Skin of body (tissue), 2 donors: ENCODE data around the gene ADRA2B. TPM values are rescaled to one million over a fixed set of nuclear protein-coding genes. Genes with fewer than 3 reads are reported as not detected.
A peak's percentile ranks its signal among the peaks of the same experiment; 100 is the strongest.
"Not testable (repeated sequence)": the region's sequence is repeated elsewhere in the genome, so short reads cannot be mapped to it uniquely, and the experiment has no call there.

ENCODE experiments used
- DNase-seq: peaks from one replicate; lab custom pipeline; 2025; lab: John Stamatoyannopoulos, UW
- total RNA-seq: library from RNA; depleted of rRNA; stranded (reverse); fragments of >200 nt; gene quantifications from one replicate; pipeline ENCODE4 v1.2.3, GENCODE V29; 2014

Gene ADRA2B
- total RNA-seq, 1 donor from 2014 or later: 2.0 TPM

DNA sequence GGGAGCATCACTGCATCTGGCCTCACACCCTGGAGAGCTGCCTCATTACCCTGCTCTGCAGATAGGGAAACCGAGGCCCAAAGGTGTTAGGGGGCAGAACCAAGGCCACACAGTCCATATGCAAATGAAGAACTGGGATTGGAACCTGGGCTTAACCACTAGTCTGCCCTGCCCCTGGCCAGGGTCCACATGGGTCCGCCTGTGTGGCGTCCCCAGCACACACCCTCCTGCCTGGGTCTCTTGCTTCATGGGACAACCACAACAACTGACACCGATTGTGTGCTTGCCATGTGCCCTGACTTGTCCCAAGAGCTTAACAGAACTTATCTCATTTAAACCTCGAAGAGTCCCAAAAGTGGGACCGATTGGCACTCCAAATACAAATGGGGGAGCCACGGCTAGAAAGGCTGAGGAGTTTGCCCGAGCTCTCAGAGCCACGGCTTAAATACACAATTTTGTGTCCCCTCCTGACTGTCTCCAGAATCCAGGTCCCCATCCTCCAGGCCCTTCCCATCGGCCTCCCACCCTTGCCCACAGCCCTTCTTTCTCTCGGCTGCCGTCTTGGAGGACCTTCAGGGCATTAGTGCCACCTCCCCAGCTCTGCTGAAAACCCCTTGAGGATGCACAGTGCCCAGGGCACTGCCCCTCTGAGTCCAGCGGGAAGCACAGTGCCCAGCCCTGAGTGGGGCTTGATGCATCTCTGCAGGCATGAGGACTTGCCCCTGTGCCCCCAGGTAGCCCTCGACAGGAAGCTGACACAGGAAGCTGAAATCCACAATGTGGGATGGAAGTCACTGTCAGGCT is 34.6 kb upstream of the ADRA2B start:
- no peak for DNase-seq

DNA sequence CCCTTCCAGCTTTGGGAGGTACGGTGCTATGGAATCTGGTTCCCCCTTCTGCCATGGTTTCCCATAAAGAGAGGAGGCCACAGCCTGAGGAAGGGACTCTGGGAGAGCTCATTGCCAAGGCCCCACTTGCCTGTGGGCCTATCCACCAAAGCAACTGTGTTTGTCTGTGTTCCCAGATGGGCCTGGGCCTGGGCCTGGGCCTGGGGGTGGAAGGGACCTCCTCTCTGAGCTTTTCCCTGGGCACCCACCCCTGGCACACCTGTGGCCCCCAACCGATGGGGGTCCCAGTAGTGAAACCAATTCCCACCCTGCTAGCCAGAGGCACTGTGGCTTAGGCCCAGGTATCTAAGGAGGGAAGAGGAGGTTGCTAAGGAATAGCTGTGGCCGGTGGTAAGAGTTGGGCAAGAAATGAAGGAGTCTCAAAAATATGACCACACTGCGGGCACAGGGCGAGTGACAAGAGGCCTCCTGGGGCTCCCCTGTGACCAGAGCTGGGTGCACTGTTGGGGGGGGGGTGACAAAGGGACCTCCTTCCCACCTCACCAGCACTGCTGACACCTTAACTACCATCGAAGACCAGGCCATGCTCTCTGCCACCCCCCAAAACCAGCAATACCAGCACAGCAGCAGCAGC is 33.8 kb upstream of the ADRA2B start:
- DNase-seq: no peak

DNA sequence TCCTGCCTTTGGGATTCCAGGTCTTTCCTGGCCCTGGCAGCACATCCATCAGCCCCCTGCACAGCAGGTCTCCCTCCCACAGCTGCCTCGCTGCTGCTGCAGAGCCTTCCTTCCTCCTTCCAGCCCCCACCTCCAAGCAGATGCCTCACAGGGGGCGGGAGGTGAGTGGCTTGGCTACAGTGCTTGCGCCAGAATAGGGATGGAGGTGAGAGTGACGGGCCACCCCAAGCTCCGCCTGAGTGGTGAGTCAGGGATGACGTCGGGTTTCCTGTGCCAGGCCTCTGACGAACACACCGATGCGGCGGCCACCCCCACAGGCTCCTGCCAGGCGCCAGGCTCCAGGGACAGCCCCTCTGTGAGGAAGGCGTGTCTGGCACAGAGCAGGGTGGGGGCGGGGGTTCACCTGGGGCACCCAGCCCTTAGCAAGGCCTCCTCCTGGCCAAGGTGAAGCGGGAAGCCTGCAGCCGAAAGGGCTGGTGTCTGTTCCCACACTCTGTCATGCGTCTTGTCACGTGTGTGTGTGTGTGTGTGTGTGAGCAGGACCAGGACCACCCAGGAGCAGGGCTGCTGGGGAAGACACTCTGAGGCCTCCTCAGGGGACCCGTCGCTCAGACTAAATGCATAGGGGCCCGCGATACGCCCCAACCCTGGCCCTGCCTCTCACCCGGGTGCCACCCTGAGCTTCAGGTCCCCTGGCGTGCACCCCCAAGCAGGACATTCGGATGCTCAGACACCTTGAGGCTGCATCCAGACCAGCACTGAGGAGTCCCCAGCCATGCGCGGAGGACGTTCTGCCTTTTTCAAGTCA is 32.2 kb upstream of the ADRA2B start:
- peak; percentile 12 for DNase-seq

DNA sequence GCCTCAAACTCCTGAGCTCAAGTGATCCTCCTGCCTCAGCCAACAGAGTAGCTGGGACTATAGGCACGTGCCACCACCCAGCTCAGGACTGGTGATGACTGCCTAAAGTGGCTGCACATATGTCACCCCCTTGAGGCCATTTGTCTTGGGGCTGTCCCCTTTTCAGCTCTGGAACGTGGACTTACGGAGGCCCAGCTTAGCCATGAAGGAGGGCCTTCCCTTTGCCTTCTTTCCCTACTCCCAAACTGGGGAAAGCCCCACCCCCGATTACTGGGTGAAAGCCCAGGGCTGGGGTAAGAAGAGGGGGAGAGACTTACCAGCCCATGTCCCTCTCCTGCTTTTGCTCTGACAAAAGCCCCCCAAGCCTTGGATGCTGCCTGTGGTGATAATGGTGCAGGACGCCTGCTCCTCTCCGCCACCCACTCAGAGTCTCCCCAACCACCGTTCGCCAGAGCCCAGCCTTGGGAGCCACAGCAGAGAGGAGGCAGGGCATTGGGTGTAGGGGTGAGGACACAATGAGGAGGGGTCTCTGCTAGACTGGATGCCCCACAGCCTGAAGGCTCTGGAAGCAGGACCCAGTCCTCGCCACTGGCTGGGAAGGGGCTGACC is 31.3 kb upstream of the ADRA2B start:
- DNase-seq: no peak

DNA sequence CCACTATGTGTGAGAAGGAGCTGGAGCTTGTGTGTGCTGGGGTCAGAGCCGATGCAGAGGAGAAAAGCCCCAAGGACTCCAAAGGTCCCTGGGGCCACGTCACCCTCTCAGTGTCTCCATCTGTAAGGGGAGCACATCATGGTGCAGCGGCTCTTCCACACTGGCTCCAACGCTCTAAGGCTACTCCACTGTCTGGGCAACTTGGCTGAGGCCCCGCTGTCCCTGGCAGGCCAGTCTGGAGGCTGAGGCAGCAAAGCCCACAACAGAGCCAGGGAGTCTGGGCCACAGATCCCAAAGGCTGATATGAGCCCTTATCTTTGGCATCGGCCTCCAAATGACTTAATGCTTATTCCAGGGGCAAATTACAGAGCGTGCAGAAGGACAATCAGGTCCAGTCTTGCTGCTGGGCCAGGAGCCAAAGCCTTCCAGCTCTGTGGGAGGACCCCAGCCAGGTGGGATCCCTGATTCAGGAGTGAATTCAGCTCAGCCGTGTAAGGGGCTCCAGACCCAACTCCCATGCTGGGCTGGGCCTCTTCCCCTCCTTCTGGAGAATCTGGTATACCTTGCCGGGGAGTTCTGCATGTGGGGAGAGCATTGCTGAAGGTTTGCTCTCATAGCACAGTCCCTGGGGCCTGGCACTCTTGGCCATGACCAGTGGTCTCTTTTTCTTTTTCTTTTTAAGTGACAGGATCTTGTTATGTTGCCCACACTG is 30.7 kb upstream of the ADRA2B start:
- DNase-seq: no peak

DNA sequence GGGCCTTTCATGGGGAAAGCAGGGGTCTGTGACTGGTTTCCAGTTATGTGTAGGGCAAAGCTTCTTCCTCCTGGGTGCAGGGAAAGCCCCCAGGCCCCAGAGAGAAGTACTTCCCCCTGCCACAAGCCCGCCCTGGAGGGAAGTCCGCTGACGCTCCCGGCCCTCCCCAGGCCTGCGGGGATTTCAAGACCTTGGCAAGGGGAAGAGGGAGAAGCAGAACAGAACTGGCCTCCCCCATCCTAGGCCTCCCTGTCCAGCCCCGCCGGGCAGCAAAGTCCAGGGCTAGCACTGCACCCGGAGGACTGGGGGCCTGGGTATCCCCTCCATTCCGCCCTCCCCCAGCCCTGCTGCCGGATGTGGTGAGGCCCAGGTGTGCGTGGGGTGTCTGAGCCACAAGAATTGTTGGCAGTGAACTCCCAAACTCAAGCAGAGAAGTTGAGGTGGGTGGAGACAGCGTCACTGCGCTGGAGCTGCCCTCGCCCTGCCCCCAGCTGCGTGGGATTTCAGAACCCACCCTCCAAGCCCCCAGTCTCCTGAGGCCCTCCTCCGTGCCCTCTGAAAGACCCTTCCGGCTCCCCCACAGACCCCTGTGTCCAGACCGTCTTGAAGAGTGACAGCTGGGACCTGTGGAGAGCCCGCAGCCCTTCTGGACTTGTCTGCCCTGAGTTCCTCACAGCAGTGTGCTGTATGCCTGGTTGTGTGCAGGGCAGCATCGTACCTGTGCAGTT is 29.9 kb upstream of the ADRA2B start:
- no peak for DNase-seq

DNA sequence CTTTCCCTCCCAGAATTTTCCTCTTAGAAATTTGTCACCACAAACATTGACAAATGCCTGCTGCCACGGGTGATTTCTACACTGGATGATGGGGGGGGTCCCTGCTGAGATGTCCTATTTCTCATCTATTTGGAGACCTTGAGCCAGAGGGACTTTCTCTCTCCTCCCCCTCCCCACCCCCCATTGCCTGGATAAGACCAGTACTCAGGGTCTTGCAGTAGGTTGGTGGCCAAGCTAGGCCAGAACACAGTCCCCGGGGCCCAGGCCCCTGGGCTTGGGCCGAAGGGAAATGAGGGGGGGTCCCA is 29.4 kb upstream of the ADRA2B start:
- no peak for DNase-seq

DNA sequence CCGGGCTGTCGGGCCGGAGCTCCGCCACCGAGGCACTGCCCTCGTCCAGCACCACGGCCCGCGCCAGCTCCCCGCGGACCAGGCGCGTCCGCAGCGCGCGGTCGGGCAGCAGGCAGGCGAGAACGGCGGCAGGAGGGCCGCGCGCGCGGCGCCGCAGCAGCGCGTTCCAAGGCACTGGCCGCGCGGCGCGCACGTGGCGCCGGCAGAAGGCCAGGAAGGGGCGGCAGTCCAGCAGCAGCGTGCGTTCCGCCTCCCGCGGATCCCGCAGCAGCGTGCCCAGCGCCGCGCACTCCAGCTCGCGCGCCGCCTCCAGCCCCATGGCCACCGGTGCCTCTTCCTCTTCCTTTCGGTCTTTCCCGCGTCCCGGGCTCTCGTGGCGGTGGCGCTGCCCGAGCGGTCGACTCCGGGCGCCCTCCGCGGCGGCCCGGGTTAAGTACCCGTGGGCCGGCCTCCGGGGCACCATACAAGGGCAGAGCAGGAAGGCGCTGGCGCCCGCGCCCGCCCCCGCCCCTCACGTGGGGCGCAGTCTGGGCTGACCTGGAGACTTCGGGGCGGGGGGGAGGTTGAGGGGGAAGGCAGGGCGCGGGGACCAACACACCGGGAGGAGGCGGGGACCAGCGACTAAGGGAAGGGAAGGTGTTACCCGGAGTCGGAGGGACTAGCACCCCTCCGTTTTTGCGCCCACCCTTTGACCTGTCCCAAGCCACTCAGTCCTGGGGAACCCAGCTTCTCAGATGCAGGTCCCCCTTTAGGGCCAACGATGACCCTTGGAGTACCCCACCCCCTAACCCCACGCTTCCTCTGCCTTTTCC is 28.9 kb upstream of the ADRA2B start, which contains the start of gene DUSP2:
DUSP2 (minus strand) TSS at position 405 of the 812 bp plus-strand sequence; CDS start at position 319, 86 bp downstream.
- no peak for DNase-seq

DNA sequence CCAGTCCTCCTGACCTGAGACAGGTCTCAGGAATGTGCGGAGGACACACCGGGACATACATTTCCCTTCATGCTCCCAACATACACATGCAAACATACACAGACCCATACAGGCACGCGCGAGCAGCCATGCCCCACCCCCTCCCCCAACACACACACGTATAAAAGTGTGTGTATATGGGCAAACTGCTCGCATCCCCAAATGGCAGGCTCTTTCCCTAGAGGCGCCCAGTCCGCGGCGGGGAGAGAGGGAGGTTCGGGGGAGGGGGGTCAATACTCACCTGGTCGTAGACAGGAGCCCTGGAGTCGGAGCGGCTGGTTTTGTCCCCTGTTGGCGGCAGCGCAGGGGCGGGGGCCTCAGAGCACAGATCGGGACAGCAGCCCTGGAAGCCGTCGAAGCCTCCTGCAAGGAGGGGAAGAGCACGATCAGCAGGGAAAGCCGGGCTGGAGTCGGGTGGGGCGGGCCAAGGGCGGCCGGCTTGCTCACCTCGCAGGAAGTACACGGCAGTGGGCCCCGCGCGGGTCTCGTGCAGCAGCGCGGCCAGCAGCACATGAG is 28.2 kb upstream of the ADRA2B start:
- no peak for DNase-seq

DNA sequence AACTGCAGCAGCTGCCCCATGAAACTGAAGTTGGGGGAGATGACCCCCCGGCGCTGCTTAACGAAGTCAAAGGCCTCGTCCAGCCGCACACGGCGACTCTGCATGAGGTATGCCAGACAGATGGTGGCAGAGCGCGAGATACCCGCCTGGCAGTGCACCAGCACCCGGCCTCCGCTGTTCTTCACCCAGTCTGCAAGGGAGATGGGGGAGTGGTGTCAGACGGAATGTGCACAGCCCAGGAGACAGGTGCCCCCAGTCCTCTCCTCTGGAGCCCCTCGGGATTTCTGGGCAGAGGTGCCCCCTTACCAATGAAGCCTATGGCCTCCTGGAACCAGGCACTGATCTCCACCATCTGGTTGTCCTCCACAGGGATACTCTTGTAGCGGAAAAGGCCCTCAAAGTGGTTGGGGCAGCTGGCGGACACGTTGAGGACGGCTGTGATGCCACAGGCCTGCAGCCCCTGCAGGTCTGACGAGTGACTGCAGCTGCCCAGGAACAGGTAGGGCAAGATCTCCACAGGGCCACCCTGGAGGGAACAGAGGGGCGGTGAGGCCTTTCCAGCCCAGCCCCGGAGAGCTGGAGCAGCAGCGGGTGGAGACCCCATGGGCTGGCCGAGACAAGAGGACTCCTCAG is 27.6 kb upstream of the ADRA2B start:
- no peak for DNase-seq

DNA sequence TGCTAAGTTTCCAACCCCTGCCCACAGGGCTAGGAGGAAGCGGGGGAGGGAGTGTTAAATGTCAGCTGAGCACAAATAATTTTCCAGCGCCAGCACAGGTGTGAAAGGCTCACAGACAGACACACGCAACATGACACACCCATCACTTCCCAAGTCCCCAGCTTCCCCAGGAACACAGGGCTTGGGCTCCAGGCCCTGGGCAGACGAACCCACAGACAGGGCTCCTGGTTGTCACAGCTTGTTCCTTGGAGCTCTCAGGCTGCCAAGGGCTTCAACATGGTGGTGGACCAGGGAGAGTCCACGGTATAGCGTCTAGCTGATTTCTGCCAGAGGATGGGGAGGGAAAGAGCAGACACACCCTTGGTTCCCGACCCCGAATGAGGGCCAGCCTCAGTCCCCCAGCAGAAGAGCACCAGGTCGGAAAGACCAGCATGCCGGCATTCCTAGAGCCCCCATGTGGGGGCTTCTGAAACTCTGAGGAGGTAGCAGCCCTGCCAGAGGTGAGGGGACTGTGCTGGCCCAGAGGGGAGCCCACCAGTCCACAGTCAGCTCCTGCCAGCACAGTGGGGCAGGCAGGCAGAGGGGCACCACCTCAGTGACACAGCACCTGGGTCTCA is 27.0 kb upstream of the ADRA2B start:
- no peak for DNase-seq

DNA sequence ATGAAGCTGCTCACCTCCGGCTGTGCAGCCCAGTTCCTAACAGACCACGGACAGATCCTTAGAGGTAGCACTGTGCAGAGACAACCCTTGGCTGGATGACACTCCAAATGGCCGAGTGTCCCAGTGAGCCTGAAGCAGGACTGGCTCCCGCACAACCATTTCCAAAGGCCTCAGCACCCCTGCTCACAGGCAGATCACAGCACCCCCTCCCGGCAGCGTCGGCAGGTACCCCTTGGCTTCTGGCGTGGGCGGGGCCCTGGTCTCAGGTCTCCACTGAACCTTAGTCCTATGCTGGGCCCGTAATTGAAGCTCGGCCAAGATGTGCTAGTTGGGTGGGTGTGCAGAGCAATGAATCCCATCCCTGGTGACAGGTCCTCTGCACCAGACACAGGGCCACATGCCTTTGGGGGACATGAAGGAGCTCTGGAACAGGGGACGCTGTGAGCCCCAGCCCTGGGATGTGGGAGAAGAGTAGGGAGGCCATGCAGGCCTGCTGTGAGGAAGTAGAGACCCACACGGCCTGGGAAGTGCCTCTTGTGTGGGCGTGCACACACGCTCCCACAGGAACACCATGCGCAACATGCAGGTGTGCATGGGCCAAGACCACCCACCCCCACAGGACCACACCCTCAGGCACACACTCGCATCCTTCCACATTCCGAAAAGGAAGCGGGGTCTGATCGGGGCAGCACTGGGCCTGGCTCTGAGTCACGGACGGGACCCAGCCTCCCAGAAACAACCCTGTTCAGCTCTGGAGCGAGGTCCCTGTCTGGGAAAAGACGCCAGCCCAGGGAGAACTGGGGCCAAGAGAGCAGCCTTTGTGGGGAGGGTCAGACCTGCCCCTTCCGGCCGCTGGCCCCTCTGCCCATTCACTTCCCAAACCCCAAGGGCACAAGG is 26.1 kb upstream of the ADRA2B start:
- DNase-seq: no peak

DNA sequence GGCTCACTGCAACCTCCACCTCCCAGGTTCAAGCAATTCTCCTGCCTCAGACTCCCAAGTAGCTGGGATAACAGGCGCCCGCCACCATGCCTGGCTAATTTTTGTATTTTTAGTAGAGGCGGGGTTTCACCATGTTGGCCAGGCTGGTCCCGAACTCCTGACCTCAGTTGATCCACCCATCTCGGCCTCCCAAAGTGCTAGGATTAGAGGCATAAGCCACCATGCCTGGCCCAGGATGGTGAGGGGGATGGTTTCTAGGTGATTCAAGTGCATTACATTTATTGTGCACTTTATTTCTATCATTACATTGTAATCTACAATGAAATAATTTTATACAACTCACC is 25.2 kb upstream of the ADRA2B start:
- DNase-seq: not testable (repeated sequence)

DNA sequence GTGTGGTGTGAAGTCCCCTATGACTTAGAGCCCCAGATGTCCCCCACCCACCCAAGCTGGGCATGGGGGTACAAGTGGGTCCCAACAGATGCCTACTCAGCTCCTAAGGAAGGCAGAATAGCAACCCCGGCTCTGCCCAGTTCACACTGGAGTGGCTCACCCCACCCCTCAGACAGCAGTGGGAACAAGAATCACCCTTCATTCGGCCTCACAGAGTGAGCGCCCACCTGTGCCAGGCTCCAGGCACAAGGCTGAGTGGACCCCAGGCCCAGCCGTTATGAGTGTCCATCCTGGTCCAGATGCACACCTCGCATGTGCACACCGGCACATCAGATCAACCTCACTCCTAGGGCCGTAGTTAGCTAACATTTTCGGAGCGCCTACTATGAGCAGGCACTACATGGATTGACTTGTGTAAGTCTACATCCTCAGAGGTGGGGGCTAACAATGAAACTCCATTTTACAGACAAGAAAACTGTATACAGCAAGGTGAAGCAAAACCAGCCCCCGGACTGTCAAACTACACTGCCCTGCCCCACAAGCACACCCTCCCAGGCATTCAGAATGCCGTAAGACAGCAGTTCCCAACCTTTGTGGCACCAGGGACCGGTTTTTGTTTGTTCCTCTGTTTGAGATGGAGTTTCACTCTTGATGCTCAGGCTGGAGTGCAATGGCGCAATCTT is 24.7 kb upstream of the ADRA2B start:
- DNase-seq: no peak

DNA sequence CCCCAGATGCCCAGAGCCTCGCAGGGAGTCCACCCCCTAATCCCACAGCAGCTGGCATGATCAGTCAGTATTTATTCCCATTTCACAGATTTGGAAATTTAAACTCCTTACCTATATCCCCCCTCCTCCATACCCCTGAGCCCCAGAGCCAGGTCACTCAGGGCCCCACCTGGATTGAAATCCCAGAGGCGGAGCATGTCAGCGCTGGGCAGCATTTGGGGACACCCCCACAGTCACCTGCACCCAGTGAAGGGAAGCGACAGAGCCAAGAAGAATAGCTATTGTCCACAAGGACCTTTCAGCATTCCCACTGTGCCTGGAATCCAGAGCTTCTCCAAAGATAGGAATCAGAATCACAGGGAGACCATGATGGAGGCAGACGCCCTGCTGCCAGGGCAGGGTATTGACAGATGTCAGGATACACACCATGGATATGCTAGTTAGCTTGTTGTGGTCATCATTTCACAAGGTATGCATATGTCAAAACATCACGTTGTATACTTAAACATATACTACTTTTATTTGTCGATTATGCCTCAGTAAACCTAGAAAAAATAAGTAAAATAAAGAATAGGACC is 22.9 kb upstream of the ADRA2B start:
- no peak for DNase-seq
